K562 (cell line): ENCODE results near the gene AGFG2. TPM values are rescaled to one million over a fixed set of nuclear protein-coding genes. Genes with fewer than 3 reads are reported as not detected.
A peak's percentile ranks its signal among the peaks of the same experiment; 100 is the strongest.

Experiments used
- C11orf30 ChIP-seq: fragments of 450-650 bp; IDR thresholded peaks from 2 replicates; pipeline ENCODE4 v1.6.1; 2016; ENCODE audit warnings: low read depth, mild to moderate bottlenecking
- CBX3 ChIP-seq, 2 experiments: IDR thresholded peaks; 1 replicate in 1 of 2; 2 replicates in 1 of 2; pipeline ENCODE4 v1.6.1; 2012; ENCODE audit warnings: inconsistent platforms in 2 of 2, low read length in 2 of 2, borderline replicate concordance in 1 of 2, control low read depth in 1 of 2
- CC2D1A ChIP-seq: fragments of 450-650 bp; IDR thresholded peaks from 2 replicates; pipeline ENCODE4 v1.6.1; 2017; ENCODE audit warnings: mild to moderate bottlenecking
- FOXJ2 ChIP-seq: fragments of 200-800 bp; sonication (Bioruptor generic); IDR thresholded peaks from 2 replicates; pipeline ENCODE4 v1.6.1; 2016; ENCODE audit warnings: missing genetic modification characterization, missing compliant biosample characterization
- FOXP1 ChIP-seq: sonication (generic); formaldehyde crosslinking; IDR thresholded peaks from 2 replicates; pipeline ENCODE4 v1.8.0; 2022; ENCODE audit warnings: mild to moderate bottlenecking, missing genetic modification reagents
- HDAC3 ChIP-seq: fragments of 450-650 bp; IDR thresholded peaks from 2 replicates; pipeline ENCODE4 v1.6.1; 2018; ENCODE audit warnings: borderline replicate concordance, mild to moderate bottlenecking, moderate library complexity; ENCODE audit not compliant: partially characterized antibody
- MAFK ChIP-seq: IDR thresholded peaks from 2 replicates; pipeline ENCODE4 v1.6.1; 2011; ENCODE audit warnings: low read length, improper control_type of control experiment
- MTA3 ChIP-seq: fragments of 450-650 bp; formaldehyde crosslinking; IDR thresholded peaks from 2 replicates; pipeline ENCODE4 v1.6.1; 2017; ENCODE audit warnings: mild to moderate bottlenecking, borderline replicate concordance
- NR2C2 ChIP-seq, 2 experiments: fragments of 200-800 bp in 1 of 2; sonication (Bioruptor generic) in 1 of 2; sonication (generic) in 1 of 2; formaldehyde crosslinking in 1 of 2; IDR thresholded peaks; 2 replicates each; pipeline versions ENCODE4 v1.6.1 to v1.8.0; 2016 to 2022; ENCODE audit warnings: mild to moderate bottlenecking in 1 of 2, missing compliant biosample characterization in 1 of 2, missing genetic modification characterization in 1 of 2, missing genetic modification reagents in 1 of 2
- POLR2H ChIP-seq: IDR thresholded peaks from 2 replicates; pipeline ENCODE4 v1.6.1; 2016; ENCODE audit warnings: missing genetic modification characterization, low read depth, mild to moderate bottlenecking, control low read depth, missing compliant biosample characterization, moderate library complexity
- RBM22 ChIP-seq: fragments of 200-400 bp; formaldehyde crosslinking; IDR thresholded peaks from 2 replicates; pipeline ENCODE4 v1.6.1; 2018; ENCODE audit warnings: low read length, low read depth; ENCODE audit not compliant: poor library complexity, severe bottlenecking
- TAF9B ChIP-seq: fragments of 450-650 bp; IDR thresholded peaks from 2 replicates; pipeline ENCODE4 v1.6.1; 2018; ENCODE audit warnings: mild to moderate bottlenecking; ENCODE audit not compliant: partially characterized antibody
- TEAD2 ChIP-seq: fragments of 450-650 bp; IDR thresholded peaks from 2 replicates; pipeline ENCODE4 v1.6.1; 2016; ENCODE audit warnings: missing genetic modification characterization, control low read depth, missing compliant biosample characterization
- ZKSCAN3 ChIP-seq: fragments of 250-450 bp; sonication (Bioruptor Pico); IDR thresholded peaks from 2 replicates; pipeline ENCODE4 v1.4.0; 2020
- ZNF143 ChIP-seq: sonication (generic); formaldehyde crosslinking; IDR thresholded peaks from 2 replicates; pipeline ENCODE4 v1.9.0; 2022; ENCODE audit warnings: mild to moderate bottlenecking, missing genetic modification reagents
- ZNF3 ChIP-seq: fragments of 250-450 bp; sonication (Bioruptor Pico); IDR thresholded peaks from 2 replicates; pipeline ENCODE4 v1.5.0; 2021; ENCODE audit warnings: mild to moderate bottlenecking, moderate library complexity
- polyA plus RNA-seq, 8 experiments: library from polyadenylated mRNA; depleted of rRNA in 4 of 8; stranded (reverse) in 5 of 8; unstranded in 3 of 8; fragments of >200 nt; fragmentation: Nextera tagmentation in 2 of 8; fragmentation: Illumina TruSeq in 1 of 8; extraction: Ambion mirVana in 2 of 8; extraction: Trizol in 1 of 8; gene quantifications; 2 replicates each; pipeline versions ENCODE4 v1.2.1 to v1.2.3, GENCODE V29; 2011 to 2014; ENCODE audit warnings: inconsistent platforms in 1 of 8, missing spikeins in 1 of 8
- total RNA-seq, 7 experiments: library from RNA; depleted of rRNA in 6 of 7; stranded (reverse); fragments of >200 nt in 6 of 7; fragmentation: Illumina TruSeq in 2 of 7; extraction: Trizol in 2 of 7; gene quantifications; 2 replicates each; pipeline versions ENCODE4 v1.2.1 to v1.2.3, GENCODE V29; 2011 to 2021; ENCODE audit warnings: low replicate concordance in 1 of 7
- TF ChIP-seq, protein P1 (sequence below), 3 experiments: fragments of 200-800 bp in 1 of 3; fragments of 250-450 bp in 1 of 3; fragments of 450-650 bp in 1 of 3; sonication (Bioruptor Pico) in 1 of 3; sonication (Bioruptor generic) in 1 of 3; formaldehyde crosslinking in 1 of 3; IDR thresholded peaks; 2 replicates each; pipeline versions ENCODE4 v1.6.1 to v1.8.0; 2016 to 2022; ENCODE audit warnings: mild to moderate bottlenecking in 2 of 3, missing genetic modification characterization in 2 of 3, missing compliant biosample characterization in 1 of 3, moderate library complexity in 1 of 3
- TF ChIP-seq, protein P2 (sequence below): sonication (generic); formaldehyde crosslinking; IDR thresholded peaks from 2 replicates; pipeline ENCODE4 v1.8.0; 2022; ENCODE audit warnings: mild to moderate bottlenecking, missing genetic modification reagents
- TF ChIP-seq, protein P3 (sequence below): fragments of 250-450 bp; sonication (Bioruptor Pico); IDR thresholded peaks from 2 replicates; pipeline ENCODE4 v1.8.0; 2022; ENCODE audit warnings: inconsistent platforms

Gene AGFG2
- total and polyA plus RNA-seq, 9 of the 15 experiments (the other 6 are each of a cell fraction or from before 2014, with no cell fraction given) = 0.31 to 23.1 (median 6.5) TPM

DNA sequence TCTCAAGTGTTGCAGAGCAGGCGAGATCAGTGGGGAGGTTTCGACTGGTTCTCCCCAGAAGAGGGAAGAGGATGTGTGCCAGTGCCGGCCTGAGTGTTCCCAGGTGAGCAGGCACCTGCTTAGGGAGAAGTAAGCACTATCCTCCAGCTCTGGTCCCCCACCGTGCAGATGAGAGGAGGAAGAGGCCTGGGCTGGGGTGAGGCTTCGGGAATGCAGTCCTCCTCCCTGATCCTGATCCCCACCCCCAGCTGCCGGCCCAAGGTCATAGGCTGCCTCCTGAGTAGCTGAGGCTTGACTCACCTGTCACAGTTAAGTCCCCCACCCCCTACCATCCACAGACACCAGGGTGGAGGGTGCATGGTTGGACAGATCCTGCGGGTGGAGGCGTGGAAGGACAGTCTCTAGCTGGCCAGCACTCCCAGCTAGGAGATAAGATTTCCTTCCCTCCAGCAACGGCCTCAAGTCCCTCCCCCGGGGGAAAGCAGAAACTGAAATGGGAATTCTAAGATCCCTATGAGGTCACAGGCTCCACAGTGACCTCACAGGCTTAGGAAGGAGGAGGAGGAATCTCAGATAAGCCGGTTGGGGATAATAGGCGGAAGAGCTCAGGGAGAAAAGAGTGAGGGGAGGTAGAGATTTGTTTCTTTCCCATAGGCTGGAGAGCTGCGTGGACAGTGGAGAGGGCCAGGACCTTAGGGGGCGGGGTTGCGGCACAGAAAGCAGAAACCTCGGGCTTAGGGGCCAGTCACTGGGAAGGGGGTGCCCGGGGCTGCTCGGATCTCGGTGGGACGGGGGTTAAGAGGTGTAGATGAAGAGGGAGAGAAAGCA, 45.9 kb downstream of the AGFG2 start (continued):
- TF ChIP-seq, protein P1, sequence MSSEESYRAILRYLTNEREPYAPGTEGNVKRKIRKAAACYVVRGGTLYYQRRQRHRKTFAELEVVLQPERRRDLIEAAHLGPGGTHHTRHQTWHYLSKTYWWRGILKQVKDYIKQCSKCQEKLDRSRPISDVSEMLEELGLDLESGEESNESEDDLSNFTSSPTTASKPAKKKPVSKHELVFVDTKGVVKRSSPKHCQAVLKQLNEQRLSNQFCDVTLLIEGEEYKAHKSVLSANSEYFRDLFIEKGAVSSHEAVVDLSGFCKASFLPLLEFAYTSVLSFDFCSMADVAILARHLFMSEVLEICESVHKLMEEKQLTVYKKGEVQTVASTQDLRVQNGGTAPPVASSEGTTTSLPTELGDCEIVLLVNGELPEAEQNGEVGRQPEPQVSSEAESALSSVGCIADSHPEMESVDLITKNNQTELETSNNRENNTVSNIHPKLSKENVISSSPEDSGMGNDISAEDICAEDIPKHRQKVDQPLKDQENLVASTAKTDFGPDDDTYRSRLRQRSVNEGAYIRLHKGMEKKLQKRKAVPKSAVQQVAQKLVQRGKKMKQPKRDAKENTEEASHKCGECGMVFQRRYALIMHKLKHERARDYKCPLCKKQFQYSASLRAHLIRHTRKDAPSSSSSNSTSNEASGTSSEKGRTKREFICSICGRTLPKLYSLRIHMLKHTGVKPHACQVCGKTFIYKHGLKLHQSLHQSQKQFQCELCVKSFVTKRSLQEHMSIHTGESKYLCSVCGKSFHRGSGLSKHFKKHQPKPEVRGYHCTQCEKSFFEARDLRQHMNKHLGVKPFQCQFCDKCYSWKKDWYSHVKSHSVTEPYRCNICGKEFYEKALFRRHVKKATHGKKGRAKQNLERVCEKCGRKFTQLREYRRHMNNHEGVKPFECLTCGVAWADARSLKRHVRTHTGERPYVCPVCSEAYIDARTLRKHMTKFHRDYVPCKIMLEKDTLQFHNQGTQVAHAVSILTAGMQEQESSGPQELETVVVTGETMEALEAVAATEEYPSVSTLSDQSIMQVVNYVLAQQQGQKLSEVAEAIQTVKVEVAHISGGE (CRISPR knock-in tag; IDR thresholded peaks at IDR 0.05) = no peak
- no peak for TF ChIP-seq RBM22
- TF ChIP-seq, protein P2, sequence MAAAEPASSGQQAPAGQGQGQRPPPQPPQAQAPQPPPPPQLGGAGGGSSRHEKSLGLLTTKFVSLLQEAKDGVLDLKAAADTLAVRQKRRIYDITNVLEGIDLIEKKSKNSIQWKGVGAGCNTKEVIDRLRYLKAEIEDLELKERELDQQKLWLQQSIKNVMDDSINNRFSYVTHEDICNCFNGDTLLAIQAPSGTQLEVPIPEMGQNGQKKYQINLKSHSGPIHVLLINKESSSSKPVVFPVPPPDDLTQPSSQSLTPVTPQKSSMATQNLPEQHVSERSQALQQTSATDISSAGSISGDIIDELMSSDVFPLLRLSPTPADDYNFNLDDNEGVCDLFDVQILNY (CRISPR knock-in tag) = no peak
- TF ChIP-seq FOXJ2 (tag) = no peak
- TF ChIP-seq C11orf30 = no peak
- TF ChIP-seq NR2C2 (CRISPR knock-in tag; IDR thresholded peaks at IDR 0.05) = no peak
- TF ChIP-seq NR2C2 (tag; IDR thresholded peaks at IDR 0.05) = 0 out of 2 replicates have a peak, but pooled peaks have one; percentile 10
- no peak for TF ChIP-seq ZNF3 (CRISPR knock-in tag)
- TF ChIP-seq ZKSCAN3 (CRISPR knock-in tag) = no peak
- no peak for TF ChIP-seq POLR2H (tag)
- TF ChIP-seq FOXP1 (CRISPR knock-in tag) = peak; percentile 7; the same call in 1 of the 2 replicates
- no peak for TF ChIP-seq ZNF143
- no peak for TF ChIP-seq HDAC3
- no peak for TF ChIP-seq CBX3 (IDR thresholded peaks at IDR 0.05; ENCODE audit: borderline replicate concordance in 1 of 2, low read length in 2 of 2)
- no peak for TF ChIP-seq CC2D1A
- no peak for TF ChIP-seq TEAD2 (tag)
- TF ChIP-seq MTA3 = peak; percentile 65; the same call in 1 of the 2 replicates
- TF ChIP-seq MAFK = no peak; the same call in 1 of the 2 replicates
- no peak for TF ChIP-seq TAF9B
- TF ChIP-seq, protein P3, sequence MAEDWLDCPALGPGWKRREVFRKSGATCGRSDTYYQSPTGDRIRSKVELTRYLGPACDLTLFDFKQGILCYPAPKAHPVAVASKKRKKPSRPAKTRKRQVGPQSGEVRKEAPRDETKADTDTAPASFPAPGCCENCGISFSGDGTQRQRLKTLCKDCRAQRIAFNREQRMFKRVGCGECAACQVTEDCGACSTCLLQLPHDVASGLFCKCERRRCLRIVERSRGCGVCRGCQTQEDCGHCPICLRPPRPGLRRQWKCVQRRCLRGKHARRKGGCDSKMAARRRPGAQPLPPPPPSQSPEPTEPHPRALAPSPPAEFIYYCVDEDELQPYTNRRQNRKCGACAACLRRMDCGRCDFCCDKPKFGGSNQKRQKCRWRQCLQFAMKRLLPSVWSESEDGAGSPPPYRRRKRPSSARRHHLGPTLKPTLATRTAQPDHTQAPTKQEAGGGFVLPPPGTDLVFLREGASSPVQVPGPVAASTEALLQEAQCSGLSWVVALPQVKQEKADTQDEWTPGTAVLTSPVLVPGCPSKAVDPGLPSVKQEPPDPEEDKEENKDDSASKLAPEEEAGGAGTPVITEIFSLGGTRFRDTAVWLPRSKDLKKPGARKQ (CRISPR knock-in tag) = no peak
